ENCODE measurements around the gene HSDL1. TPM values are rescaled to one million over a fixed set of nuclear protein-coding genes. Genes with fewer than 3 reads are reported as not detected.

HSDL1 gene
- total RNA-seq, 1 donor from 2014 or later = 25.3 TPM

- DNase-seq = no peak
Measured at GRCh38 chr16:84107921-84108320, 37.1 kb downstream of the HSDL1 start.

- no peak for DNase-seq
Measured at GRCh38 chr16:84105948-84106740, 38.8 kb downstream of the HSDL1 start.

GRCh38 chr16:84105301-84105815 is 39.6 kb downstream of the HSDL1 start:
- no peak for DNase-seq

GRCh38 chr16:84104231-84104630 is 40.7 kb downstream of the HSDL1 start:
- no peak for DNase-seq

GRCh38 chr16:84103678-84104077 is 41.3 kb downstream of the HSDL1 start:
- DNase-seq = no peak

- DNase-seq = no peak
Measured at GRCh38 chr16:84098939-84099338, 46.0 kb downstream of the HSDL1 start.

GRCh38 chr16:84096447-84097005 is 48.5 kb downstream of the HSDL1 start:
- peak; percentile 47 for DNase-seq

GRCh38 chr16:84095466-84095865 is 49.5 kb downstream of the HSDL1 start:
- no peak for DNase-seq

- no peak for DNase-seq
Measured at GRCh38 chr16:84093879-84094270, 51.1 kb downstream of the HSDL1 start.

GRCh38 chr16:84093120-84093878 is 51.7 kb downstream of the HSDL1 start:
- DNase-seq = no peak

GRCh38 chr16:84091460-84091859 is 53.5 kb downstream of the HSDL1 start:
- DNase-seq = no peak

- no peak for DNase-seq
Measured at GRCh38 chr16:84090211-84090610, 54.8 kb downstream of the HSDL1 start.

GRCh38 chr16:84088695-84089395 is 56.1 kb downstream of the HSDL1 start:
- peak; percentile 27 for DNase-seq

GRCh38 chr16:84087466-84088151 is 57.4 kb downstream of the HSDL1 start:
- no peak for DNase-seq

GRCh38 chr16:84087001-84087400 is 58.0 kb downstream of the HSDL1 start:
- no peak for DNase-seq

GRCh38 chr16:84086341-84086740 is 58.6 kb downstream of the HSDL1 start:
- no peak for DNase-seq

- no peak for DNase-seq
Measured at GRCh38 chr16:84085773-84086172, 59.2 kb downstream of the HSDL1 start.

- DNase-seq = no peak
Measured at GRCh38 chr16:84085271-84085667, 59.7 kb downstream of the HSDL1 start.

GRCh38 chr16:84084570-84085270 is 60.3 kb downstream of the HSDL1 start:
- peak; percentile 68 for DNase-seq

- DNase-seq = no peak
Measured at GRCh38 chr16:84082835-84083569, 62.0 kb downstream of the HSDL1 start.
